ENCODE results near the gene TET1. TPM values are rescaled to one million over a fixed set of nuclear protein-coding genes. Genes with fewer than 3 reads are reported as not detected.

Gene TET1
- total RNA-seq, 2 experiments from 2014 or later = 3.3 to 3.4 TPM

GRCh38 chr10:68526634-68527307 is 33.4 kb upstream of the TET1 start:
- Histone ChIP-seq H4K20me1 (ENCODE audit: insufficient read depth, low read length) (no peaks in the 10 kb centered on the region), H3K36me3 (ENCODE audit: insufficient read depth, low read length) (no peaks in the 10 kb centered on the region), H2AFZ (ENCODE audit: low read length) (peak overlapping the region; percentile 82), H3K27ac (ENCODE audit: low read depth, low read length, poor library complexity, severe bottlenecking) (no peak overlapping the region), H3K4me2 (ENCODE audit: low read length) (peak overlapping the region; percentile 98), H3K79me2 (ENCODE audit: insufficient read depth, low read depth, low read length) (peaks cover 7% of the 10 kb centered on the region; the same call in 1 of the 2 replicates), H3K9me2 (ENCODE audit: insufficient read depth, low read length) (no peaks in the 10 kb centered on the region), H3K4me1 (ENCODE audit: insufficient read depth, low read length, poor library complexity, severe bottlenecking) (peaks cover 4% of the 10 kb centered on the region), H3K9me3 (ENCODE audit: low read length) (no peaks in the 10 kb centered on the region), H3K4me3 (ENCODE audit: low read depth, low read length, poor library complexity, severe bottlenecking) (peak overlapping the region; percentile 93)
- BruUV-seq (replicated peaks) = no TSS peak
- CTCF ChIA-PET (ENCODE audit: unreplicated experiment) = no interaction called here
- no peak for DNase-seq (ENCODE audit: low spot score)
- intact Hi-C loops (cut with micrococcal nuclease; ENCODE audit: unreplicated experiment) = loop anchor here (1.0 to 5.0 kb wide), 5 partner anchors 56 to 452 kb away; partner anchors contain the start of genes CCAR1, DDX50, DNA2 and HERC4
- TF ChIP-seq CTCF (conservative IDR thresholded peaks at IDR 0.05; ENCODE audit: low read length) (no peak), EZH2phosphoT487 (IDR thresholded peaks at IDR 0.05; ENCODE audit: borderline replicate concordance, low read depth, low read length) (no peak)
- POLR2A ChIA-PET = interaction anchor here (0.5 kb wide), 1 partner anchor 56 kb away, joined by 3 read pairs; no protein-coding TSS in a partner anchor

- no peak overlapping the region for H3K27ac ChIP-seq (ENCODE audit: low read depth, low read length, poor library complexity, severe bottlenecking)
- H3K9me3 ChIP-seq (ENCODE audit: low read length) = no peaks in the 10 kb centered on the region
- H3K4me2 ChIP-seq (ENCODE audit: low read length) = no peak overlapping the region
- no peaks in the 10 kb centered on the region for H3K36me3 ChIP-seq (ENCODE audit: insufficient read depth, low read length)
- TF ChIP-seq CTCF (conservative IDR thresholded peaks at IDR 0.05; ENCODE audit: low read length) (no peak), EZH2phosphoT487 (IDR thresholded peaks at IDR 0.05; ENCODE audit: borderline replicate concordance, low read depth, low read length) (no peak)
- ChIA-PET POLR2A (interaction anchor here (0.6 to 0.7 kb wide), 2 partner anchors 12 to 180 kb away, joined by 3 to 5 read pairs; no protein-coding TSS in a partner anchor), CTCF (ENCODE audit: unreplicated experiment) (no interaction called here)
- H4K20me1 ChIP-seq (ENCODE audit: insufficient read depth, low read length) = no peaks in the 10 kb centered on the region
- intact Hi-C loops (cut with micrococcal nuclease; ENCODE audit: unreplicated experiment) = no loop called here
- H3K4me1 ChIP-seq (ENCODE audit: insufficient read depth, low read length, poor library complexity, severe bottlenecking) = no peaks in the 10 kb centered on the region
- no peak overlapping the region for H2AFZ ChIP-seq (ENCODE audit: low read length)
- no peaks in the 10 kb centered on the region for H3K79me2 ChIP-seq (ENCODE audit: insufficient read depth, low read depth, low read length)
- H3K9me2 ChIP-seq (ENCODE audit: insufficient read depth, low read length) = no peaks in the 10 kb centered on the region
- no peak for DNase-seq (ENCODE audit: low spot score)
- H3K4me3 ChIP-seq (ENCODE audit: low read depth, low read length, poor library complexity, severe bottlenecking) = no peak overlapping the region
- BruUV-seq (replicated peaks) = no TSS peak
Measured at GRCh38 chr10:68536973-68537372, 23.2 kb upstream of the TET1 start.

- ChIA-PET CTCF (ENCODE audit: unreplicated experiment) (no interaction called here), POLR2A (no interaction called here)
- no peaks in the 10 kb centered on the region for H3K79me2 ChIP-seq (ENCODE audit: insufficient read depth, low read depth, low read length)
- no peaks in the 10 kb centered on the region for H3K36me3 ChIP-seq (ENCODE audit: insufficient read depth, low read length)
- H3K4me3 ChIP-seq (ENCODE audit: low read depth, low read length, poor library complexity, severe bottlenecking) = no peak overlapping the region
- H3K4me2 ChIP-seq (ENCODE audit: low read length) = no peak overlapping the region
- H4K20me1 ChIP-seq (ENCODE audit: insufficient read depth, low read length) = no peaks in the 10 kb centered on the region
- H3K27ac ChIP-seq (ENCODE audit: low read depth, low read length, poor library complexity, severe bottlenecking) = no peak overlapping the region
- no TSS peak for BruUV-seq (replicated peaks)
- TF ChIP-seq CTCF (conservative IDR thresholded peaks at IDR 0.05; ENCODE audit: low read length) = no peak
- TF ChIP-seq EZH2phosphoT487 (IDR thresholded peaks at IDR 0.05; ENCODE audit: borderline replicate concordance, low read depth, low read length) = no peak
- H3K9me2 ChIP-seq (ENCODE audit: insufficient read depth, low read length) = no peaks in the 10 kb centered on the region
- no peak for DNase-seq (ENCODE audit: low spot score)
- H2AFZ ChIP-seq (ENCODE audit: low read length) = no peak overlapping the region
- intact Hi-C loops (cut with micrococcal nuclease; ENCODE audit: unreplicated experiment) = no loop called here
- H3K9me3 ChIP-seq (ENCODE audit: low read length) = no peaks in the 10 kb centered on the region
- no peaks in the 10 kb centered on the region for H3K4me1 ChIP-seq (ENCODE audit: insufficient read depth, low read length, poor library complexity, severe bottlenecking)
Measured at GRCh38 chr10:68537796-68538195, 22.3 kb upstream of the TET1 start.
